Amniotic stem cell (primary cell): ENCODE measurements around the gene DSC3.

Experiments used
- DNase-seq: peaks from one replicate; lab custom pipeline; 2025; lab: John Stamatoyannopoulos, UW

Gene DSC3

GRCh38 chr18:31042406-31043181 lies at the start of gene DSC3:
DSC3 (minus strand) TSS chr18:31042742; CDS start chr18:31042660, 82 bp downstream.
- DNase-seq = no peak

GRCh38 chr18:31091350-31091749 lies 48.8 kb upstream of the DSC3 start:
- no peak for DNase-seq

GRCh38 chr18:31088532-31088931 lies 46.0 kb upstream of the DSC3 start:
- DNase-seq = no peak

- no peak for DNase-seq
Measured at GRCh38 chr18:31079973-31080372, 37.4 kb upstream of the DSC3 start.

- DNase-seq = no peak
Measured at GRCh38 chr18:31077878-31078277, 35.3 kb upstream of the DSC3 start.

GRCh38 chr18:31072175-31072574 lies 29.6 kb upstream of the DSC3 start:
- no peak for DNase-seq

GRCh38 chr18:31070206-31070605 lies 27.7 kb upstream of the DSC3 start:
- no peak for DNase-seq

GRCh38 chr18:31066266-31066665 lies 23.7 kb upstream of the DSC3 start:
- no peak for DNase-seq

GRCh38 chr18:31065036-31065773 lies 22.7 kb upstream of the DSC3 start:
- DNase-seq = no peak

- DNase-seq = no peak
Measured at GRCh38 chr18:31064130-31064529, 21.6 kb upstream of the DSC3 start.

- no peak for DNase-seq
Measured at GRCh38 chr18:31061945-31062344, 19.4 kb upstream of the DSC3 start.

- DNase-seq = no peak
Measured at GRCh38 chr18:31058897-31059296, 16.4 kb upstream of the DSC3 start.

- no peak for DNase-seq
Measured at GRCh38 chr18:31057917-31058316, 15.4 kb upstream of the DSC3 start.

GRCh38 chr18:31057051-31057450 lies 14.5 kb upstream of the DSC3 start:
- DNase-seq = no peak

GRCh38 chr18:31056296-31056695 lies 13.8 kb upstream of the DSC3 start:
- no peak for DNase-seq

- no peak for DNase-seq
Measured at GRCh38 chr18:31050635-31051034, 8.1 kb upstream of the DSC3 start.

GRCh38 chr18:31049189-31049588 lies 6.6 kb upstream of the DSC3 start:
- DNase-seq = no peak

GRCh38 chr18:31048216-31048615 lies 5.7 kb upstream of the DSC3 start:
- no peak for DNase-seq

GRCh38 chr18:31046916-31047315 lies 4.4 kb upstream of the DSC3 start:
- no peak for DNase-seq

GRCh38 chr18:31045599-31045998 lies 3.1 kb upstream of the DSC3 start:
- DNase-seq = no peak

GRCh38 chr18:31044926-31045325 lies 2.4 kb upstream of the DSC3 start:
- DNase-seq = no peak

GRCh38 chr18:31043709-31044108 lies 1.2 kb upstream of the DSC3 start:
- no peak for DNase-seq

GRCh38 chr18:31042084-31042405 lies 497 bp downstream of the DSC3 start:
- DNase-seq = no peak
